Body of pancreas (tissue), 4 donors: ENCODE results near the gene TMEM178B.

Experiments used
- CTCF ChIP-seq, 7 experiments: fragments of 450-650 bp in 4 of 7; fragments of 200-600 bp in 3 of 7; sonication (generic) in 3 of 7; IDR thresholded peaks; one replicate each; pipeline ENCODE4 v1.5.1; 2016 to 2019; ENCODE audit warnings: antibody characterized with exemption in 7 of 7
- POLR2A ChIP-seq, 3 donors: fragments of 450-650 bp; IDR thresholded peaks; one replicate each; pipeline ENCODE4 v1.6.1; 2016; ENCODE audit warnings: antibody characterized with exemption in 3 of 3, mild to moderate bottlenecking in 2 of 3

- TF ChIP-seq POLR2A (IDR thresholded peaks at IDR 0.05) (no peak), CTCF (IDR thresholded peaks at IDR 0.05) (no peak)
Measured at GRCh38 chr7:141185369-141185967, 111.6 kb downstream of the TMEM178B start.
